DOHH2 (cell line): ENCODE measurements around the gene ABCC9.

Experiments used
- H3F3A ChIP-seq: fragments of 200-600 bp; sonication (generic), shearing (Covaris generic); 2 replicates; pipeline ENCODE4 v1.6.0; 2016; ENCODE audit warnings: antibody characterized with exemption, mild to moderate bottlenecking; ENCODE audit not compliant: control insufficient read depth, insufficient read depth
- H3K27ac ChIP-seq: fragments of 200-600 bp; sonication (generic); 2 replicates; pipeline ENCODE4 v1.5.1; 2014; ENCODE audit warnings: low read depth, mild to moderate bottlenecking, low read length, moderate library complexity
- H3K27me3 ChIP-seq: fragments of 200-600 bp; sonication (generic); 2 replicates; pipeline ENCODE4 v1.6.1; 2014; ENCODE audit warnings: mild to moderate bottlenecking, low read length, mixed read lengths; ENCODE audit not compliant: control insufficient read depth
- H3K36me3 ChIP-seq: fragments of 200-600 bp; sonication (generic); 2 replicates; pipeline ENCODE4 v1.6.1; 2014; ENCODE audit warnings: mild to moderate bottlenecking, low read length, moderate library complexity, mixed read lengths; ENCODE audit not compliant: control insufficient read depth
- H3K4me1 ChIP-seq: fragments of 200-600 bp; sonication (generic); 2 replicates; pipeline ENCODE4 v1.6.1; 2014; ENCODE audit warnings: mild to moderate bottlenecking, low read length, mixed read lengths; ENCODE audit not compliant: control insufficient read depth
- H3K4me2 ChIP-seq: fragments of 200-600 bp; sonication (generic); 2 replicates; pipeline ENCODE4 v1.6.0; 2014; ENCODE audit warnings: mild to moderate bottlenecking, low read length, moderate library complexity
- H3K4me3 ChIP-seq: fragments of 200-600 bp; sonication (generic); 2 replicates; pipeline ENCODE4 v1.5.1; 2014; ENCODE audit warnings: mild to moderate bottlenecking, low read length, mixed read lengths
- H3K79me2 ChIP-seq: fragments of 200-600 bp; sonication (generic); 2 replicates; pipeline ENCODE4 v1.6.1; 2014; ENCODE audit warnings: mild to moderate bottlenecking, low read length, mixed read lengths; ENCODE audit not compliant: control insufficient read depth
- H3K9me2 ChIP-seq: fragments of 200-600 bp; sonication (generic); replicated peaks from 2 replicates; pipeline ENCODE4 v1.6.1; 2014; ENCODE audit warnings: mild to moderate bottlenecking, low read length, mixed read lengths; ENCODE audit not compliant: control insufficient read depth
- H3K9me3 ChIP-seq: fragments of 200-600 bp; sonication (generic); 2 replicates; pipeline ENCODE4 v1.6.1; 2014; ENCODE audit warnings: antibody characterized with exemption, low read length, mixed read lengths; ENCODE audit not compliant: control insufficient read depth, insufficient read depth
- H4K20me1 ChIP-seq: fragments of 200-600 bp; sonication (generic); 2 replicates; pipeline ENCODE4 v1.6.0; 2014; ENCODE audit warnings: low read depth, mild to moderate bottlenecking, antibody characterized with exemption, low read length, moderate library complexity; ENCODE audit not compliant: control insufficient read depth, insufficient read depth
- CTCF ChIP-seq: fragments of 200-600 bp; sonication (generic); IDR thresholded peaks from one replicate; pipeline ENCODE4 v1.5.1; 2014; ENCODE audit warnings: antibody characterized with exemption, mild to moderate bottlenecking, low read depth, low read length; ENCODE audit not compliant: poor library complexity, severe bottlenecking
- EZH2phosphoT487 ChIP-seq: fragments of 200-600 bp; sonication (generic); IDR thresholded peaks from 2 replicates; pipeline ENCODE4 v1.6.1; 2017; ENCODE audit warnings: borderline replicate concordance, mild to moderate bottlenecking, antibody characterized with exemption, low read length, moderate library complexity, mixed read lengths

The ABCC9 gene

GRCh38 chr12:21921436-21921835, 19.8 kb downstream of the ABCC9 start:
- H4K20me1 ChIP-seq: no peaks in the 10 kb centered on the region
- TF ChIP-seq CTCF: no peak
- no peak for TF ChIP-seq EZH2phosphoT487
- no peaks in the 10 kb centered on the region for H3K36me3 ChIP-seq
- H3K9me2 ChIP-seq: no peaks in the 10 kb centered on the region
- H3K4me1 ChIP-seq: no peaks in the 10 kb centered on the region
- H3K79me2 ChIP-seq: no peaks in the 10 kb centered on the region
- H3K9me3 ChIP-seq: no peaks in the 10 kb centered on the region
- H3K4me2 ChIP-seq: no peak overlapping the region
- no peaks in the 10 kb centered on the region; the same call in 1 of the 2 replicates for H3K27me3 ChIP-seq
- no peak overlapping the region for H3K27ac ChIP-seq
- H3K4me3 ChIP-seq: no peak overlapping the region
- H3F3A ChIP-seq: no peaks in the 10 kb centered on the region

- no peaks in the 10 kb centered on the region for H3K36me3 ChIP-seq
- no peaks in the 10 kb centered on the region for H3K4me1 ChIP-seq
- no peak overlapping the region for H3K27ac ChIP-seq
- H3K4me3 ChIP-seq: no peak overlapping the region
- H3K4me2 ChIP-seq: no peak overlapping the region
- no peaks in the 10 kb centered on the region for H3K79me2 ChIP-seq
- no peaks in the 10 kb centered on the region for H3K9me2 ChIP-seq
- no peaks in the 10 kb centered on the region for H3F3A ChIP-seq
- H4K20me1 ChIP-seq: no peaks in the 10 kb centered on the region
- TF ChIP-seq CTCF: no peak
- TF ChIP-seq EZH2phosphoT487: no peak
- H3K9me3 ChIP-seq: no peaks in the 10 kb centered on the region
- no peaks in the 10 kb centered on the region; the same call in 1 of the 2 replicates for H3K27me3 ChIP-seq
Observed at GRCh38 chr12:21918456-21918855, 22.8 kb downstream of the ABCC9 start.

GRCh38 chr12:21913823-21914222, 27.4 kb downstream of the ABCC9 start:
- no peaks in the 10 kb centered on the region for H3K9me3 ChIP-seq
- TF ChIP-seq CTCF (no peak), EZH2phosphoT487 (no peak)
- H3K27me3 ChIP-seq: no peaks in the 10 kb centered on the region
- no peak overlapping the region for H3K4me3 ChIP-seq
- H3K4me2 ChIP-seq: no peak overlapping the region
- no peaks in the 10 kb centered on the region for H3K9me2 ChIP-seq
- H3K27ac ChIP-seq: no peak overlapping the region
- H3K4me1 ChIP-seq: no peaks in the 10 kb centered on the region
- H3K79me2 ChIP-seq: no peaks in the 10 kb centered on the region
- H4K20me1 ChIP-seq: no peaks in the 10 kb centered on the region
- H3F3A ChIP-seq: no peaks in the 10 kb centered on the region
- no peaks in the 10 kb centered on the region for H3K36me3 ChIP-seq

GRCh38 chr12:21912318-21912717, 28.9 kb downstream of the ABCC9 start:
- Histone ChIP-seq H3K27me3 (no peaks in the 10 kb centered on the region), H3K79me2 (no peaks in the 10 kb centered on the region), H4K20me1 (no peaks in the 10 kb centered on the region), H3K4me3 (no peak overlapping the region), H3K4me2 (no peak overlapping the region), H3K27ac (no peak overlapping the region), H3K9me2 (no peaks in the 10 kb centered on the region), H3F3A (no peaks in the 10 kb centered on the region), H3K36me3 (no peaks in the 10 kb centered on the region), H3K9me3 (no peaks in the 10 kb centered on the region), H3K4me1 (no peaks in the 10 kb centered on the region)
- TF ChIP-seq CTCF (no peak), EZH2phosphoT487 (no peak)
